ENCODE measurements around the gene PTPRCAP. TPM values are rescaled to one million over a fixed set of nuclear protein-coding genes. Genes with fewer than 3 reads are reported as not detected.

The PTPRCAP gene
- total and polyA plus RNA-seq, 10 of the 15 experiments (the other 5 are each of a cell fraction or from before 2014, with no cell fraction given): 4.7 to 266 (median 125) TPM

DNA sequence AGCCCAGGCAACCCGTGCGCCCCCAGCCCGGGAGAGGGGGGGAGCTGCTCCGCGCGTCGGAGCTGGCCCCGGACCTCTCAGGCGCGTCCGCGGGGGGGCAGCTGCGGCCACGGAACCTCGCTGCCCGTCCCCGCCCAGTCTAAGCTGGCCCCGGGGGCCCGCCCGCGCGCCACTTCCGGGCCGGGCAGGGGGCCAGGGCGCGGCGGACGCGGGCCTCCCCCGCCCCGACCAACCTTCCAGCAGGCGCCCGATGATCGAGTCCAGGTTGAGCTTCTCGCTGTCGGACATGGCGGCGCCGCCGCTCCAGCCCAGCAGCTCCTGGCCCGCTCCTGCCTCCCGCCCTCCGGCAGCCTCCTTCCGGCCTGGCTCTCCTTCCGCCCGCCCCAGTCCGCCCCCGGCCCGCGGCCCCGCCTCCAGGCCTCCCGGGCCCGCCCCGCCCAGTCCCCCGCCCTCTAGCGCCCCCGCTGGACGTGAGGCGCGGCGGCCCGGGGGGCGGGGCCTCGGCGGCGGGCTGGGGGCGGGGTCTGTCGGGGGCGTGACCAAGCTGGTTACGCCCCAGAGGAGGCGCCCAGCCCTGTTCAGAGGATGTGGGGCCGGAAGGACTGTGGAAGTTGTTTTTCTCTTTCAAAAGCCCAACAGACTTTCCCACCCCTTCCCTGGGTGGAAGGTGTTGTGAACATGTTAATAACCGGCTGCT is 35.8 kb downstream of the PTPRCAP start, which contains the start of gene PPP1CA (continued):
- TF ChIP-seq, protein P1, sequence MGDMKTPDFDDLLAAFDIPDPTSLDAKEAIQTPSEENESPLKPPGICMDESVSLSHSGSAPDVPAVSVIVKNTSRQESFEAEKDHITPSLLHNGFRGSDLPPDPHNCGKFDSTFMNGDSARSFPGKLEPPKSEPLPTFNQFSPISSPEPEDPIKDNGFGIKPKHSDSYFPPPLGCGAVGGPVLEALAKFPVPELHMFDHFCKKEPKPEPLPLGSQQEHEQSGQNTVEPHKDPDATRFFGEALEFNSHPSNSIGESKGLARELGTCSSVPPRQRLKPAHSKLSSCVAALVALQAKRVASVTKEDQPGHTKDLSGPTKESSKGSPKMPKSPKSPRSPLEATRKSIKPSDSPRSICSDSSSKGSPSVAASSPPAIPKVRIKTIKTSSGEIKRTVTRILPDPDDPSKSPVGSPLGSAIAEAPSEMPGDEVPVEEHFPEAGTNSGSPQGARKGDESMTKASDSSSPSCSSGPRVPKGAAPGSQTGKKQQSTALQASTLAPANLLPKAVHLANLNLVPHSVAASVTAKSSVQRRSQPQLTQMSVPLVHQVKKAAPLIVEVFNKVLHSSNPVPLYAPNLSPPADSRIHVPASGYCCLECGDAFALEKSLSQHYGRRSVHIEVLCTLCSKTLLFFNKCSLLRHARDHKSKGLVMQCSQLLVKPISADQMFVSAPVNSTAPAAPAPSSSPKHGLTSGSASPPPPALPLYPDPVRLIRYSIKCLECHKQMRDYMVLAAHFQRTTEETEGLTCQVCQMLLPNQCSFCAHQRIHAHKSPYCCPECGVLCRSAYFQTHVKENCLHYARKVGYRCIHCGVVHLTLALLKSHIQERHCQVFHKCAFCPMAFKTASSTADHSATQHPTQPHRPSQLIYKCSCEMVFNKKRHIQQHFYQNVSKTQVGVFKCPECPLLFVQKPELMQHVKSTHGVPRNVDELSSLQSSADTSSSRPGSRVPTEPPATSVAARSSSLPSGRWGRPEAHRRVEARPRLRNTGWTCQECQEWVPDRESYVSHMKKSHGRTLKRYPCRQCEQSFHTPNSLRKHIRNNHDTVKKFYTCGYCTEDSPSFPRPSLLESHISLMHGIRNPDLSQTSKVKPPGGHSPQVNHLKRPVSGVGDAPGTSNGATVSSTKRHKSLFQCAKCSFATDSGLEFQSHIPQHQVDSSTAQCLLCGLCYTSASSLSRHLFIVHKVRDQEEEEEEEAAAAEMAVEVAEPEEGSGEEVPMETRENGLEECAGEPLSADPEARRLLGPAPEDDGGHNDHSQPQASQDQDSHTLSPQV (IDR thresholded peaks at IDR 0.05): peak; percentile 83
- TF ChIP-seq PAX5 (IDR thresholded peaks at IDR 0.05; ENCODE audit: borderline replicate concordance, low read depth, low read length) (peak; percentile 37; the same call in 1 of the 2 replicates), SPI1 (IDR thresholded peaks at IDR 0.05; ENCODE audit: borderline replicate concordance, insufficient read depth, low read depth, low read length) (no peak), ESRRA (IDR thresholded peaks at IDR 0.05; ENCODE audit: low read length) (no peak), RAD21 (IDR thresholded peaks at IDR 0.05; ENCODE audit: insufficient read depth, low read depth, low read length) (peak; percentile 31; the same call in 1 of the 2 replicates), POLR2AphosphoS5 (IDR thresholded peaks at IDR 0.05; ENCODE audit: low read length) (peak; percentile 75), POLR2AphosphoS2 (IDR thresholded peaks at IDR 0.05; ENCODE audit: low read depth, low read length) (peak; percentile 86), SMAD5 (IDR thresholded peaks at IDR 0.05; ENCODE audit: low read depth) (0 out of 2 replicates have a peak, but pooled peaks have one; percentile 57), BCL11A (IDR thresholded peaks at IDR 0.05; ENCODE audit: low read depth, low read length) (no peak), PML (IDR thresholded peaks at IDR 0.05; ENCODE audit: low read length) (no peak), MYC (IDR thresholded peaks at IDR 0.05; ENCODE audit: insufficient read depth, insufficient read length, insufficient replicate concordance, low read length, severe bottlenecking) (no peak), BACH1 (IDR thresholded peaks at IDR 0.05; ENCODE audit: borderline replicate concordance) (peak; percentile 81), MTA2 (IDR thresholded peaks at IDR 0.05; ENCODE audit: low read depth) (no peak), ZNF207 (IDR thresholded peaks at IDR 0.05; ENCODE audit: borderline replicate concordance) (peak; percentile 92), POLR2A (IDR thresholded peaks at IDR 0.05; ENCODE audit: low read depth, low read length) (peak; percentile 96), DPF2 (IDR thresholded peaks at IDR 0.05) (peak; percentile 82), CBFB (IDR thresholded peaks at IDR 0.05; ENCODE audit: low read depth) (no peak; the same call in 1 of the 2 replicates)
- TF ChIP-seq, protein P2, sequence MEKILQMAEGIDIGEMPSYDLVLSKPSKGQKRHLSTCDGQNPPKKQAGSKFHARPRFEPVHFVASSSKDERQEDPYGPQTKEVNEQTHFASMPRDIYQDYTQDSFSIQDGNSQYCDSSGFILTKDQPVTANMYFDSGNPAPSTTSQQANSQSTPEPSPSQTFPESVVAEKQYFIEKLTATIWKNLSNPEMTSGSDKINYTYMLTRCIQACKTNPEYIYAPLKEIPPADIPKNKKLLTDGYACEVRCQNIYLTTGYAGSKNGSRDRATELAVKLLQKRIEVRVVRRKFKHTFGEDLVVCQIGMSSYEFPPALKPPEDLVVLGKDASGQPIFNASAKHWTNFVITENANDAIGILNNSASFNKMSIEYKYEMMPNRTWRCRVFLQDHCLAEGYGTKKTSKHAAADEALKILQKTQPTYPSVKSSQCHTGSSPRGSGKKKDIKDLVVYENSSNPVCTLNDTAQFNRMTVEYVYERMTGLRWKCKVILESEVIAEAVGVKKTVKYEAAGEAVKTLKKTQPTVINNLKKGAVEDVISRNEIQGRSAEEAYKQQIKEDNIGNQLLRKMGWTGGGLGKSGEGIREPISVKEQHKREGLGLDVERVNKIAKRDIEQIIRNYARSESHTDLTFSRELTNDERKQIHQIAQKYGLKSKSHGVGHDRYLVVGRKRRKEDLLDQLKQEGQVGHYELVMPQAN (conservative IDR thresholded peaks at IDR 0.05): peak; percentile 91
- TF ChIP-seq, protein P3, sequence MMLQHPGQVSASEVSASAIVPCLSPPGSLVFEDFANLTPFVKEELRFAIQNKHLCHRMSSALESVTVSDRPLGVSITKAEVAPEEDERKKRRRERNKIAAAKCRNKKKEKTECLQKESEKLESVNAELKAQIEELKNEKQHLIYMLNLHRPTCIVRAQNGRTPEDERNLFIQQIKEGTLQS (IDR thresholded peaks at IDR 0.05; ENCODE audit: borderline replicate concordance, extremely low read depth, low read depth, low read length): no peak
- TF ChIP-seq, protein P4, sequence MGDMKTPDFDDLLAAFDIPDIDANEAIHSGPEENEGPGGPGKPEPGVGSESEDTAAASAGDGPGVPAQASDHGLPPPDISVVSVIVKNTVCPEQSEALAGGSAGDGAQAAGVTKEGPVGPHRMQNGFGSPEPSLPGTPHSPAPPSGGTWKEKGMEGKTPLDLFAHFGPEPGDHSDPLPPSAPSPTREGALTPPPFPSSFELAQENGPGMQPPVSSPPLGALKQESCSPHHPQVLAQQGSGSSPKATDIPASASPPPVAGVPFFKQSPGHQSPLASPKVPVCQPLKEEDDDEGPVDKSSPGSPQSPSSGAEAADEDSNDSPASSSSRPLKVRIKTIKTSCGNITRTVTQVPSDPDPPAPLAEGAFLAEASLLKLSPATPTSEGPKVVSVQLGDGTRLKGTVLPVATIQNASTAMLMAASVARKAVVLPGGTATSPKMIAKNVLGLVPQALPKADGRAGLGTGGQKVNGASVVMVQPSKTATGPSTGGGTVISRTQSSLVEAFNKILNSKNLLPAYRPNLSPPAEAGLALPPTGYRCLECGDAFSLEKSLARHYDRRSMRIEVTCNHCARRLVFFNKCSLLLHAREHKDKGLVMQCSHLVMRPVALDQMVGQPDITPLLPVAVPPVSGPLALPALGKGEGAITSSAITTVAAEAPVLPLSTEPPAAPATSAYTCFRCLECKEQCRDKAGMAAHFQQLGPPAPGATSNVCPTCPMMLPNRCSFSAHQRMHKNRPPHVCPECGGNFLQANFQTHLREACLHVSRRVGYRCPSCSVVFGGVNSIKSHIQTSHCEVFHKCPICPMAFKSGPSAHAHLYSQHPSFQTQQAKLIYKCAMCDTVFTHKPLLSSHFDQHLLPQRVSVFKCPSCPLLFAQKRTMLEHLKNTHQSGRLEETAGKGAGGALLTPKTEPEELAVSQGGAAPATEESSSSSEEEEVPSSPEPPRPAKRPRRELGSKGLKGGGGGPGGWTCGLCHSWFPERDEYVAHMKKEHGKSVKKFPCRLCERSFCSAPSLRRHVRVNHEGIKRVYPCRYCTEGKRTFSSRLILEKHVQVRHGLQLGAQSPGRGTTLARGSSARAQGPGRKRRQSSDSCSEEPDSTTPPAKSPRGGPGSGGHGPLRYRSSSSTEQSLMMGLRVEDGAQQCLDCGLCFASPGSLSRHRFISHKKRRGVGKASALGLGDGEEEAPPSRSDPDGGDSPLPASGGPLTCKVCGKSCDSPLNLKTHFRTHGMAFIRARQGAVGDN (IDR thresholded peaks at IDR 0.05): peak; percentile 62

Measured in GM12878 (cell line).